HEK293 (cell line): ENCODE data around the gene GALNT9.

Source experiments
- CTCF ChIP-seq: fragments of 450-650 bp; formaldehyde crosslinking; IDR thresholded peaks from 2 replicates; pipeline ENCODE4 v1.5.1; 2016; ENCODE audit warnings: missing biosample characterization, missing genetic modification characterization
- RBAK ChIP-seq: fragments of 450-650 bp; formaldehyde crosslinking; IDR thresholded peaks from 2 replicates; pipeline ENCODE4 v1.5.1; 2016; ENCODE audit warnings: missing biosample characterization, missing genetic modification characterization
- ZNF138 ChIP-seq: fragments of 450-650 bp; formaldehyde crosslinking; IDR thresholded peaks from 2 replicates; pipeline ENCODE4 v1.5.1; 2016; ENCODE audit warnings: missing biosample characterization, missing genetic modification characterization, borderline replicate concordance
- ZNF18 ChIP-seq: fragments of 450-650 bp; formaldehyde crosslinking; IDR thresholded peaks from 2 replicates; pipeline ENCODE4 v1.5.1; 2016; ENCODE audit warnings: missing biosample characterization, missing genetic modification characterization
- ZNF335 ChIP-seq: fragments of 450-650 bp; formaldehyde crosslinking; conservative IDR thresholded peaks from 2 replicates; pipeline ENCODE4 v1.5.1; 2016; ENCODE audit warnings: missing biosample characterization, missing genetic modification characterization
- ZNF433 ChIP-seq: fragments of 450-650 bp; formaldehyde crosslinking; IDR thresholded peaks from 2 replicates; pipeline ENCODE4 v1.5.1; 2016; ENCODE audit warnings: missing biosample characterization, missing genetic modification characterization, low read depth
- ZNF514 ChIP-seq: fragments of 450-650 bp; formaldehyde crosslinking; IDR thresholded peaks from 2 replicates; pipeline ENCODE4 v1.5.1; 2016; ENCODE audit warnings: missing biosample characterization, missing genetic modification characterization
- ZNF660 ChIP-seq: fragments of 450-650 bp; IDR thresholded peaks from 2 replicates; pipeline ENCODE4 v1.5.1; 2018; ENCODE audit warnings: missing biosample characterization, mild to moderate bottlenecking, missing genetic modification characterization
- ZSCAN30 ChIP-seq: fragments of 450-650 bp; IDR thresholded peaks from 2 replicates; pipeline ENCODE4 v1.5.1; 2018; ENCODE audit warnings: missing biosample characterization, mild to moderate bottlenecking, missing genetic modification characterization, moderate library complexity

GRCh38 chr12:132321321-132322118 is 7.9 kb downstream of the GALNT9 start:
- TF ChIP-seq ZNF138 (tag by site-specific recombination) (no peak), CTCF (tag by site-specific recombination) (no peak), ZNF335 (no peak), RBAK (tag by site-specific recombination) (no peak), ZSCAN30 (tag by site-specific recombination) (no peak), ZNF433 (no peak), ZNF18 (tag by site-specific recombination) (no peak), ZNF514 (tag by site-specific recombination) (no peak), ZNF660 (tag by site-specific recombination) (no peak)
